ENCODE data around the gene FAM234B. TPM values are rescaled to one million over a fixed set of nuclear protein-coding genes. Genes with fewer than 3 reads are reported as not detected.

The FAM234B gene
- polyA plus RNA-seq, 3 donors = 10.3 to 13.8 (median 11.4) TPM

DNA sequence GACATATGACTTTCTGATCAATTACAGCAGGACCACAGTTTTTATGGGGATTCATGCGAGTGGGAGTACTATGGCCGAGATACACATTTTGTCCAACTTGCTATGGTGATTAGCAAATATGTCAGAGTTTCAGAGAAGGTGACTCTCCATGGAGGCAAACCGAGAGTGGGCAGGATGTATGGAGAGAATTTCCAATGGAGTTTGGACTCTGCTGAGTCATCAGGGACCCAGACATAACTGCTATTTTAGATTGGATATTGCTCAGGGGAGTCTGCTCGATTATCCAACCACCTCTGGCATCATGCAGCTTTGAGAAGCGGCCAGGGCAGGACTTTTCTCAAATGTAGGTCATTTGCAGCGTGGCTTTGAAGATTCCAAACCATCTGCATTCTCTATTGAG is 68.8 kb downstream of the FAM234B start:
- DNase-seq = no peak

DNA sequence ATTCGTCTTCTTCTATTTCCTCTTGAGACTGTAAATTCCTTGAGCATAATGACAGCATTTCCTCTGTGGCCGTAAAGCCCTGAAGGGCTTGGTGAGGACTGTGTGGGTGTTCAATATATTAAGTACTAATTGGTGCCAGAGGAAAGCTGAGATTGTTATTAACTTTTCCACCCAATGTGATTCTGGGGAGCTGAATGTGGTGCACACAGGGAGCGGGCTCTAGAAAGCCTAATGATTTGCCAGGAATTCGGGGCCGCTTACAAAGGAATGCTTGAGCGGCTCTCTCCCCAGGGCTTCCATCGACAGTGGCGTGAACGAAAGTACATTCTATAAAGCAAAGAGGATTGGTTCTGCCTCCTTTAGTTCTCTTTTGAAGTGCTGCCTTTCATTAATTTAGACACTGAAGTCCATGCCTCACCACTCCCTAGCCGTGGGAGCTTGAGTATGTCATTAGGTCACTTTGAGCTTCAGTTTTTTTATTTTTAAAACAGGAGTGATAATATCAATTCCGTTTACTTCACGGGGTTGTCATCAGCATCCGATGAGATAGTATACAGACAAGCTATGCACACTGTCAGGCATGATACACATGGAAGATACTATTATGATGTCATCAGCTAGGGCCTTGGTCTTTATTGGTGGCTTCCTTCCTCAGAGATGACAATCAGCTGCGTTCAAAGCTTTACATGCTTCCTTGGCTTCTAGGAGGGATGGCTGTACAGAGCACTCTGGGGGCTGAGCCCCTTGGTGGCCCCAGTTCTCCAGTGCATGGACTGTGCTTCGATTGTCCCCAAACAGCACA is 70.3 kb downstream of the FAM234B start:
- peak; percentile 74 for DNase-seq

DNA sequence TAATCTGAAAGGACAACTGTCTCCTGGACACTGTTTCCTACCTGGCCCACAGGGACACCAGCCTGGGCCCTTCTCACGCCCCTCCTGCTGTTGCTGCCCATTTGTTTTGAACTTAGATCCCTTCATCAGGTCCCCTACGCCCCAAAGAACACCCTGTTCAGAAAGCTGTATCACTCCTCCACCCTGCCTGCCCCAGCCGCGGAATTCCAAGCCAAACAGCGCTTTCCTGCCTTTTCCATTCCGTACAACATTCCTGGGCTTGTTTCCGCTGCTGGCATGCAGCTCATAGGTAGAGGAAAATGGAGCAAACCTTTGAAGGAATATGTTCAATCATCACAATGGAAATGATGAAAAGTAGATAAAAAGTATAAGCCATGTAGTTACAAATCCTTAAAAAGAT is 72.1 kb downstream of the FAM234B start:
- DNase-seq = no peak

DNA sequence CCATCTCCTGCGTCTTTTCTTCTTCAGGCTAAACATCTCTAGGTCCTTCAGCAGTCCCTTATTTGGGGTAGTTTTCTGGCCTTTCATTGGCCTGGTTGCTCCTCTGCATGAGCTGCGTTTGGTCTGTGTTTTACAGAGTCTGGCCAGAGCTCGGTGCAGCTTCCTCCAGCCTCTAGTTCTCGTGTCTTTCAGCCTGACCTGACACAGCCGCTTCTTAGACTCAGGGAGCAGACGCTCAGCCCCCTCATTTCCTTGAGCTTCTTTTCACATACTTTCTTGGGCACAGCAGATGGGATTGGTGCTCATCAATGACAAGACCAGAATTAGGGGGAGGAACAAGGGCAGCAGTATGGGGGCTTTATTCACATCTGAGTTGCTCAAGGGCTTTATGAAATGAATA is 72.8 kb downstream of the FAM234B start:
- DNase-seq = no peak

DNA sequence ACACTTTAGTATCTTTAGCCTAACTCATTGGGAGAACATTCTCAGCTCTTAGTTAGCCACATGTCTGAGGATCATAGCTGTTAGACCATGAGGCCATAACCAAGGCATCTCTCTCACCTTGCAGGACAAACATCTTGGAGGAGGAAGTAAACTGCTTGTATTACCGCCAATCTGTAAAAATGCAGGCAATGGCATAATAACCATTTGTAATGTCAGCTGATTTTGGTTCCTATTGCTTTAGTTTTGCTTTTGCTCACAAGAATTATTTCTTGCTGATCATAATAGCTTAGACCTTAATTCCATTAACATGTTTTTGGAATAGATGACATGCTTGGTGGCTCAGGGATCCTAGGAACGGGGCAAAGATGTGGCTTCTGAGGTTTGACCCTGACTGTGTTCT is 75.6 kb downstream of the FAM234B start:
- no peak for DNase-seq

DNA sequence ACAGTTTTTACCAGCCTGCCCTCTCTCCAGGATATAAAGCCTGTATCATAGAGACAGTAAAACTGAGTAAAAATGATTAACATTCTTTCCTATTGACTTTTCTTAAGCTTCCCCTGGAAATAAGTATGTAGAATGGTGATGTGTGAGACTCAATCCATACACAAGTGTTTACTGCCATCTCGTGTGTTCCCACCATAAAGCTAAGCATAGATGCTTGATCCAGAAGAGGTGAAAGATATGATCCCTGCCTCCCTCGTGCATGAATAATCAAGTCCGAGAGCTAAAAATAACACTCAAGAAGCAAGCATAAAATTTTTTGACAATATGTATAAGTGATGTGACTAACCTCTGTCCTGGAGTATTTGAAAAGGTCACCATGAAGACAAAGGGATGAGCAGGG is 76.2 kb downstream of the FAM234B start:
- no peak for DNase-seq

DNA sequence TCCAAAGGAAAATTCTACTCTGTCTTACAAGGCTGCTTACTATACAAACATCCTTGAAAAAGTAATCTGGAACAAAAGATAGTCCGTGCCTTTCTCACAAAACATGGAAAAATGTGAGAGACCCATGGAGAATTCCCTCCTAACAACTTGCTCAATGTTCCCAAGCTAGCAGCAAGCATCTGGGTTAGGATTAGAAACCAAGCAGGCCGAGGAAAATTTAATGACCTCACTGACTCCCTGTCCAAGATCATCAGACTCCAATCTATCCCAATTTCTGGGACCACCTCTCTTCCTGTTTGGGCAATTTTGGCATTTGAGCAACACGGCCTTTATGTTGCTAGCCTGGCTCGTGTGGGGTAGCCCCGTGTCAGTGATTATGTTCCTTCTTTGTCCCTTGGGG is 77.4 kb downstream of the FAM234B start:
- DNase-seq = no peak

DNA sequence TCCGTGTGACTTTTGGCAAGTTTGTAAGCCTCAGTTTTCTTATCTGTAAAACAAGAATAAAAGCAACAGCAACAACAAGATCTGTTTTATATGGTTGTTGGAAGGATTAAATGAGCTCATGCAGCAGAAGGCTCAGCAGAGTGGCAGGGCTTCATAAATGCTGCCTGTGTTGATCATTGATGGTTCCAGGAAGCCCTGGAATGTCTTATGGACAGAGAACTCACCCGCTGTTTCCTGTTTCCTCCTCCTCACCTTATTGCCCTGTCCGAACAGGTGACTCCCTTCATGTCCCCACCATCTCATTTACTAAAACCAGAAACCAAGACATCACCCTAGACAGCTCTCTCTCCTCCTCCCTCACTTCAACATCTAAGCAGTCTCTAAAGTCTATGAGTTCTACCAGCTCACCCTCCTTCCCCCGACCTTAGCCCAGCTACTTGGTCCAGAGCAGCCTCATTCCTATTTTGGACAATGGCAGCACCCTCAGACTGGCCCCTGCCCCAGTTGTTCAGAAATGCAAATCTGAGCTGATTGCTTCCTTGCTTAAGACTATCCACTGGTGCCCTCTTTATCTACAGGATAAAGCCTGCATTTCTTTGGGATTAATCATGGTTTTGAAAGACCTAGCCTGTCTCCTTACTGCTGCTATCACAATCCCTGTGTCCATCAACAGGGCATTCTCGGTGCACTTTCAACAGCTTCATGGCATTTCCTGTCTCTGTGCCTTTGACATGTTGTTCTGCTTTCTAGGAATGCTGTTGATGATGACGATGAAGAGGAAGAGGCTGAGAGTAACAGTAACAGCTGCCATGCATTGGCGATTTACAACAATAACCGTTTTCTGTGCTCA is 80.7 kb downstream of the FAM234B start:
- DNase-seq = no peak

DNA sequence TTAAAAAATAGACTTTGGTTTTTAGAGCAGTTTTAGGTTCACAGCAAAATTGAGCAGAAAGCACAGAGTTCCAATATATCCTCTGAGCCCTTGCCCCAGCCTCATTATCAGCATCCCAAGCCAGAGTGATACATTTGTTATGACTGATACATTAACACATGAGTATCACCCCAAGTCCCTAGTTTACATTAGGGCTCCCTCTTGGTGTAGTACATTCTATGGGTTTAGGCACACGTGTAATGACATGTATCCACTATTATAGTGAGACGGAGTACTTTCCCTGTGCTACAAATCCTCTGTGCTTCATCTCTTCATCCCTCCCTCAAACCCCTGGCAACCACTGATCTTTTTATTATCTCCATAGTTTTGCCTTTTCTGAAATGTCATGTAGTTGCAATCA is 81.8 kb downstream of the FAM234B start:
- no peak for DNase-seq

DNA sequence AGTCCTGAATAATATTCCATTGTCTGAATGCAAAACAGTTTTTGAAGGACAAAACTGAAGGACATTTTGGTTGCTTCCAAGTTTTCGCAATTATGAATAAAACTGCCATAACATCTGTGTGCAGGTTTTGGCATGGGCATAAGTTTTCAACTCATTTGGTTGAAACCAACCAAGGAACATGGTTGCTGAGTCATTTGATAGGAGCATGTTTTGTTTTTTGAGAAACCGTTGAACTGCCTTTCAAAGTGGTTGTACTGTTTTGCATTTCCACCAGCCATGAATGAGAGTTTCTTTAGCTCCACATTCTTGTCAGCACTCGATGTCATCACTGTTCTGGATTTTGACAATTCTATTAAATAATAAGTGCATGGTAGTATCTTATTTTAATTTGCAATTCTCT is 82.3 kb downstream of the FAM234B start:
- DNase-seq = no peak

DNA sequence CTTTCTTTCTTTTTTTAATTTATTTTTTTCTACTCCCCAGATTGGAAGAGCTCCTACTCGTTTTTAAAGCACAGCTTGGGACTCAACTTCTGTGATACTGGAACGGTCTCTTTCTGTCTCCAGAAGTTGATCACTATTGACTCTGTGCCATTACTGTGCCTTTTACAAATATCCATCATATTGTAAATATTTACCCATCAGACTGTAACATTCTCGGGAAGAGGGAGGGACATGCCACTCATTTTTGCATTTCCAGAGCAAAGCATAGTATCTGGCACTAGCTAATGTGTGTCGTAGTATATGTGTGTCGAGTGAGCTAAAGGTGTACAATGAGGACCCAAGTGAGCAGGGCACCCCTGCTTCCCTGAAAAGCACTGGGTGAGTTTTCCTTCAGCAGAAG is 83.3 kb downstream of the FAM234B start:
- no peak for DNase-seq

DNA sequence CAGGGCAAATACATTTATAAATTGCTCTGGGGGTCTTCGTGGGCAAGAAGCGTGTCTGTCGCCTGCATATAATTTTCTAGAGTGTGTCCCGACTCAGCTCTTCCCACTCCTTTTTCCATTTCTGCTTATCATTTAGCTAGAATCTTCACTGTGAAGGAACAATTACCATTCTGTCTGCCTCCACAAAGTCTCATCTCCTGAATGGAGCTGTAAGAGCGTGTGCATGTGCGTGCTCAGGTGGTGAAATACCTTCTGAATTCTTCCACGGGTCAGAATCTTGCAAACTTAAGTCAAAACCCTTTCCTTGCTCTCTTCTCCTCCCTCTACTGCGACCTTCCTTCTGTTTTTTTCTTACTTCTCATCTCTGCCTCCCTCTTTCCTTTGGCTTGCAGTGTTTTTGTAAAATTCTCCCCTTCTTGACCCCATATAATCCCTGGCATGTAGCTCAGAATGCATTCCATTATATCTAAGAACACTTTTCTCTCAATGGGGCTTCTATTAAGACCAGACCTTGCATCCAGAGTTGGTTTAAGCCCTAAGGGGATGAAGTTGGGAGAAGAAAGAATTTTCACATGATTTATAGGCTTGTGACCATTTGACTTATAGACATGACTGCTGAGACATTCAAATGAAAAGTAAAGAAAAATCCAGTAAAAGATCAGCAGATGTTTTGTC is 84.2 kb downstream of the FAM234B start:
- DNase-seq = no peak

DNA sequence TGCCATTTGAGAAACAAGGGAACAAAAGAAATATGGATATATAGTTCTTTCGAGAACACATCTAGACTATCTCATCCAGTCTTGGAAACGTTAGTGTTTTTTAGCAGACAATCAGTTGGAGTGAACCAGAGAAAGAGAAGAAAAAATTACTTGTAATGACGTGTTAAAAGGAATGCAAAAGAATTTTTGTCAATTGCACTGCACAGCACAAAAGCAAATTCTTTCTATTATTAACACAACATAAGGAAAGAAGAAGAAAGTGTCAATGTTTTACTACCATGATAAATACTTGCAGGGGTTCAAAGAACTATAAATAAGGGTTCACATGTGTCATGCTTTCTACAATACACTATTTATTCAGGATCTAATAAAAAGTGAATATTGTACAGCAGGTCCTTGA is 86.8 kb downstream of the FAM234B start:
- no peak for DNase-seq

Other genes with a start within 250 kb of the FAM234B start
- gene DDX47, start 231.0 kb upstream of the FAM234B start, polyA plus RNA-seq (ENCODE audit: insufficient read length in 3 of 3) = 10 to 100 TPM; 71.4 to 76.4 (median 74.6) TPM
- 10 to 100 TPM in 2 of 3 donors, 1 to 10 TPM in 1; 7.4 to 12.4 (median 11.7) TPM for gene GPRC5A, start 152.8 kb upstream of the FAM234B start, polyA plus RNA-seq (ENCODE audit: insufficient read length in 3 of 3)
- gene GPRC5D, start 92.2 kb upstream of the FAM234B start, polyA plus RNA-seq (ENCODE audit: insufficient read length in 3 of 3) = 1 to 10 TPM in 1 of 3 donors, under 1 TPM in 2; 0.64 to 1.3 (median 0.94) TPM
- 10 to 100 TPM; 59.3 to 65.9 (median 63.3) TPM for gene HEBP1, start 44.1 kb upstream of the FAM234B start, polyA plus RNA-seq (ENCODE audit: insufficient read length in 3 of 3)
- gene GSG1, start 59.3 kb downstream of the FAM234B start, polyA plus RNA-seq (ENCODE audit: insufficient read length in 3 of 3) = under 1 TPM; 0.28 to 0.87 (median 0.55) TPM
- 10 to 100 TPM; 83.8 to 99.3 (median 90.6) TPM for gene EMP1, start 152.3 kb downstream of the FAM234B start, polyA plus RNA-seq (ENCODE audit: insufficient read length in 3 of 3)

All from renal pelvis (tissue), 4 donors.